Neutrophil (primary cell): ENCODE measurements around the gene NMNAT2.

Source experiments
- H3K27ac ChIP-seq: fragments of 200-600 bp; sonication (generic); 2 replicates; pipeline ENCODE4 v1.5.1; 2016; ENCODE audit warnings: mild to moderate bottlenecking, moderate library complexity
- H3K27me3 ChIP-seq: fragments of 200-600 bp; sonication (generic); 2 replicates; pipeline ENCODE4 v1.6.0; 2016; ENCODE audit warnings: mild to moderate bottlenecking
- H3K36me3 ChIP-seq: fragments of 200-600 bp; sonication (generic); 2 replicates; pipeline ENCODE4 v1.5.1; 2017
- H3K4me1 ChIP-seq, 2 experiments: fragments of 200-600 bp in 1 of 2; sonication (generic) in 1 of 2; 1 replicate in 1 of 2; 2 replicates in 1 of 2; pipeline versions ENCODE4 v1.5.1 to v1.6.1; 2013 to 2016; ENCODE audit warnings: low read depth in 1 of 2, low read length in 1 of 2, mild to moderate bottlenecking in 1 of 2, moderate library complexity in 1 of 2; ENCODE audit not compliant: control insufficient read depth in 1 of 2, insufficient read depth in 1 of 2
- H3K4me3 ChIP-seq, 2 experiments: fragments of 200-600 bp in 1 of 2; sonication (generic) in 1 of 2; 1 replicate in 1 of 2; 2 replicates in 1 of 2; pipeline ENCODE4 v1.5.1; 2013 to 2016; ENCODE audit warnings: low read depth in 1 of 2, low read length in 1 of 2, mild to moderate bottlenecking in 1 of 2, moderate library complexity in 1 of 2
- H3K9me3 ChIP-seq: fragments of 200-600 bp; sonication (generic); 2 replicates; pipeline ENCODE4 v1.5.1; 2016
- TF ChIP-seq, protein P1 (sequence below): fragments of 200-600 bp; sonication (generic); IDR thresholded peaks from 2 replicates; pipeline ENCODE4 v1.5.1; 2016; ENCODE audit warnings: antibody characterized with exemption

NMNAT2 gene

DNA sequence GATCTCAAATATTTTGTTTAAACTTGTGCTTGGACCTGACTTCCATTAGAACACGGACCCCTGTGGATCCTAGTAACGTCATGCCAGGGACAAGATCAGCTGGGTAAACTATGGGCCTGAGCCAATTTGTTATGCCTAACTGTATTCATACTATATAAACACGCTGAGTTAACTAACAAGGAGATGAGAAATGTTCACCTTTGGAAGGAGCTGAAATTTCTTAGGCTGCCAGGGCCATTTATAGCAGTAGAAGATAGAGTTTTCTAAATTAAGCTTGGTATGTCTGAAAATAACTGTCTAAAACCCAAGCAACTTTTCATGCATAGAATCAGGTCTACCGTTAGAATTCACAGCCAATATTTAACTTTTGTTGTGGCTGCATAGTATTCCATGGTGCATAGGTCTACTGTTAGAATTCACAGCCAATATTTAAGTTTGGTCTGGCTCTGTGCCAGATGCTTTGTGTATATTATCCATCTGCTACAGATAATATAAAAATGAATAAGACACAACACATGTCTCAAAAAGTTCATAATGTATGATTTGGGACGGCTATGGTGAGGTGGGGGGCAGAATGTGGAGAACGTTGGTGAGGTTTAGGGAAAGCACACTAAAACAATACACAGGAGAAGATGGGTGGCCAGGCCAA lies 61.5 kb downstream of the NMNAT2 start:
- Histone ChIP-seq H3K4me3 (no peak overlapping the region), H3K27ac (no peak overlapping the region), H3K9me3 (no peaks in the 10 kb centered on the region), H3K4me1 (no peaks in the 10 kb centered on the region), H3K27me3 (peaks cover 39% of the 10 kb centered on the region), H3K36me3 (no peaks in the 10 kb centered on the region)
- TF ChIP-seq, protein P1, sequence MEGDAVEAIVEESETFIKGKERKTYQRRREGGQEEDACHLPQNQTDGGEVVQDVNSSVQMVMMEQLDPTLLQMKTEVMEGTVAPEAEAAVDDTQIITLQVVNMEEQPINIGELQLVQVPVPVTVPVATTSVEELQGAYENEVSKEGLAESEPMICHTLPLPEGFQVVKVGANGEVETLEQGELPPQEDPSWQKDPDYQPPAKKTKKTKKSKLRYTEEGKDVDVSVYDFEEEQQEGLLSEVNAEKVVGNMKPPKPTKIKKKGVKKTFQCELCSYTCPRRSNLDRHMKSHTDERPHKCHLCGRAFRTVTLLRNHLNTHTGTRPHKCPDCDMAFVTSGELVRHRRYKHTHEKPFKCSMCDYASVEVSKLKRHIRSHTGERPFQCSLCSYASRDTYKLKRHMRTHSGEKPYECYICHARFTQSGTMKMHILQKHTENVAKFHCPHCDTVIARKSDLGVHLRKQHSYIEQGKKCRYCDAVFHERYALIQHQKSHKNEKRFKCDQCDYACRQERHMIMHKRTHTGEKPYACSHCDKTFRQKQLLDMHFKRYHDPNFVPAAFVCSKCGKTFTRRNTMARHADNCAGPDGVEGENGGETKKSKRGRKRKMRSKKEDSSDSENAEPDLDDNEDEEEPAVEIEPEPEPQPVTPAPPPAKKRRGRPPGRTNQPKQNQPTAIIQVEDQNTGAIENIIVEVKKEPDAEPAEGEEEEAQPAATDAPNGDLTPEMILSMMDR = no peak

DNA sequence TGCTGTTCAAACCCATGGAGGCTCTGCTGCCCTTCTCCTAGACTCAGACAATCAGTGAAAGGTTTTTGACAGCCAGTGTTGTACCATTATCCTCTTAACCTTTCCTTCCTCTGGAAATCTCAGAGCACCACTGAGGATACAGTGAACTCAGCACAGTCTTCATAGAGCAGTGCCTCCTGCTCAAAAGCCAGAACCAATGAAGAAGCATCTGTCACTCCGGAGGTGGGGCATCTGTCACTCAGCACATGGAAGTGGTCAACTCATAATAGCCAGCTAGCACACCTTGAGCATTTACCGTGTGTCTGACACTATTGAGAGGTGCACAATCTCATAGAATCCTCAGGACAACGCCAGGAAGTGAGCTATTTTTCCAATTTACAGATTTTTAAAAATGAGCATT lies 62.4 kb downstream of the NMNAT2 start:
- H3K4me1 ChIP-seq = no peaks in the 10 kb centered on the region
- TF ChIP-seq, protein P1 = no peak
- H3K27me3 ChIP-seq = peaks cover 41% of the 10 kb centered on the region
- H3K36me3 ChIP-seq = no peaks in the 10 kb centered on the region
- H3K9me3 ChIP-seq = no peaks in the 10 kb centered on the region
- no peak overlapping the region for H3K27ac ChIP-seq
- no peak overlapping the region for H3K4me3 ChIP-seq

DNA sequence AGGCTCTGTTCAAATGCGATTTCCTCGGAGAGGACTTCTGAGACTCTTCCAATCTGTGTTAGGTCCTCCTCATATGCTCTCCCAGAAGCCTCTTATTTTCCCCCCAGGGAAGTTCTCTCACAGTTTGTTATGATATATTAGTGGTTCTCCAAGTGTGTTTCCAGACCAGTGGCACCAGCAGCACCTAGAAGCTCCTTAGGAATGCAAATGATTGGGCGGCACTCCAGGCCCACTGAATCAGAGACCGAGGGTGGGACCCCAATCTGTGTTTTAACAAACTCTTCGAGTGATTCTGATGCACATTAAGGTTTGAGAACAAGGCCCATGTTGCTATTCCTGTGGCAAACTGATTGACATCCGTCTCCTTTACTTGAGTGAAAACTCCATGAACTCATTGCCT lies 63.0 kb downstream of the NMNAT2 start:
- H3K4me1 ChIP-seq = no peaks in the 10 kb centered on the region
- TF ChIP-seq, protein P1 = no peak
- peaks cover 39% of the 10 kb centered on the region for H3K27me3 ChIP-seq
- no peak overlapping the region for H3K4me3 ChIP-seq
- H3K36me3 ChIP-seq = no peaks in the 10 kb centered on the region
- H3K27ac ChIP-seq = no peak overlapping the region
- no peaks in the 10 kb centered on the region for H3K9me3 ChIP-seq

DNA sequence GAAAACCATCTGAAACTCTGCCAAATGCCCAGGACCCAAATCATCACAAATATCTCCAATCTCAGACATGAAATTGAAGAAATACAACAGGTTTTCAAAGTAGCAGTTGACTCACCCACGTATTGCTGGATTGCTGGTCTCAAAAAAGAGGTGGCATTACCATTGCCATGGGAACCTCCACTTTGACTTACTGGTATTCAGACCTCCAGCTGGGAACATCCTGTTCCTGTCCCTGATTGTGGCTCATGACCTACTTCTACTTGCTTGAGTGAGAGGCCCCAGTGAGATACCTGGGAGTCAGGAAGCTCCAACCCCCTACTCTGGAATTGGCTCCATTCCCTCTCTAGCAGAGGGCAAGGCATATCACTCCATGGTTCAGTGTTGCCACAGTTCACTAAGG lies 64.6 kb downstream of the NMNAT2 start:
- Histone ChIP-seq H3K27me3 (peaks cover 38% of the 10 kb centered on the region), H3K9me3 (no peaks in the 10 kb centered on the region), H3K36me3 (no peaks in the 10 kb centered on the region), H3K4me3 (no peak overlapping the region), H3K4me1 (no peaks in the 10 kb centered on the region), H3K27ac (no peak overlapping the region)
- TF ChIP-seq, protein P1 = no peak

DNA sequence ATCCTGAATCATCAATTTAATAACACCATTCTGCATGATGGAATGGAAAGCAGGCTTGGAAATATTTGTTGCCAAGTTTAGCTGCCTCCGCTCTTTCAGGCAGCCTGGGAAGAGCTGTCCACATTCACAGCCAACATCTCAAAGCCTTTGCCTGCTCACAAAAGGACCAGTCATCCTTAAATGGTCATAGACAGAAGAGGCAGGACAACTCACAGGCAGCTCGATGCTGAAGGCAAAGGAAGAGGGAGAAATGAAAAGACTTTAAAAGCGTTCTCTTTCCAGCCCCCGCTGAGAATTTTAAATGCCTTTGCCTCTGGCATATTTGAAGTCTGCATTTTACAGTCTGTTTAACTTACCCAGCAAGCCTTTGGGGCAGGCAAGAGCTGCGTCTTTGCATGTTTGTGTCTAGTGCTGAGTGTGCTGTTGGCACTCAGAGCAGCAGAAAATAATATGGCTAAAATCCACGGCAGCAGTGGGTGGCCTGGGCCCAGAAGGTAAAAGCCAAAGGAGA lies 68.9 kb downstream of the NMNAT2 start:
- H3K4me1 ChIP-seq = no peaks in the 10 kb centered on the region
- H3K4me3 ChIP-seq = no peak overlapping the region

More for the DNA sequence above, 68.9 kb downstream of the NMNAT2 start:
- Histone ChIP-seq H3K27me3 (peaks cover 45% of the 10 kb centered on the region), H3K27ac (no peak overlapping the region), H3K9me3 (no peaks in the 10 kb centered on the region), H3K36me3 (no peaks in the 10 kb centered on the region)
- TF ChIP-seq, protein P1 = no peak
